IPS-15b (cell line): ENCODE results near the gene ZSCAN22.

ENCODE experiments used
- H3K27me3 ChIP-seq: one replicate; pipeline ENCODE4 v1.6.1; 2013; ENCODE audit warnings: low read length; ENCODE audit not compliant: control insufficient read depth, insufficient read depth
- H3K36me3 ChIP-seq: one replicate; pipeline ENCODE4 v1.6.1; 2013; ENCODE audit warnings: low read length; ENCODE audit not compliant: control insufficient read depth, insufficient read depth
- H3K4me1 ChIP-seq: one replicate; pipeline ENCODE4 v1.6.1; 2013; ENCODE audit warnings: mild to moderate bottlenecking, low read length; ENCODE audit not compliant: control insufficient read depth, insufficient read depth
- H3K4me3 ChIP-seq: one replicate; pipeline ENCODE4 v1.5.1; 2013; ENCODE audit warnings: low read depth, low read length
- H3K9ac ChIP-seq: one replicate; pipeline ENCODE4 v1.6.1; 2013; ENCODE audit warnings: low read depth, mild to moderate bottlenecking, low read length
- H3K9me3 ChIP-seq: one replicate; pipeline ENCODE4 v1.6.1; 2013; ENCODE audit warnings: mild to moderate bottlenecking, low read length; ENCODE audit not compliant: control insufficient read depth, insufficient read depth

ZSCAN22 gene

DNA sequence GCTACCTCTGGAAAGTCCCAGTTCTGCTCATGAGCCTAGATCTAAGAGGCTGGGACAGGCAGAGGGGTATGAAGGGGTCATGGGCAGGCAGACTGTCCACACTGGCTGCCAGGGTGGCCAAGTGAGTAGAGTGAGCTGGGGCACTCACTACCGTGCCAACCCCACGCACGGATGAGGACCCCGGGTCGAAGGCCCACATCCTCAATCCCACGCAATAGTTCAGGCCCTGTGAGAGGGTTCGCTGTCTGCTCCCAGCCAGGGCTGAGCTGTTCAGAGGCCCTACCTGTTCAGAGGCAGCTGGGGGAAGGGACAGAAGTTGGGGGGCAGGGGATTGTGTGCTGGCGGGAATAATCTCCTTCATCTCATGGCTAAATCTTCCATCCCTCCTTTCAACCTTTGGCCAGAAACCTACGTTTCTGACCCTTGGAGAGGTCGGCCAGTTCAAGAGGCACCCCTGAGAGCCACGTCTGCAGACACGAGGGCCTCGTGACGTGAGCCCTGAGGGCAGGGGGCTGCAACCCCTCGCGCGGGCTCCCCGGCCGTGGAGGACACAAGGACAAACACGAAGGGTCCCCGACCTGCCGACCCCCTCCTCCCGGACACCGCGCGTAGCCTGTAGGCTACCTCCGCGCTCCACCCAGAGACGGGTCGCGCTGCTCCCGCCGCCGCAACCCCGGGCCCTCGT is 59.2 kb downstream of the ZSCAN22 start:
- Histone ChIP-seq H3K27me3 (no peaks in the 10 kb centered on the region), H3K4me1 (peaks cover 5% of the 10 kb centered on the region), H3K9me3 (no peaks in the 10 kb centered on the region), H3K9ac (peak overlapping the region; percentile 92), H3K36me3 (peaks cover 25% of the 10 kb centered on the region), H3K4me3 (peak overlapping the region; percentile 98)

DNA sequence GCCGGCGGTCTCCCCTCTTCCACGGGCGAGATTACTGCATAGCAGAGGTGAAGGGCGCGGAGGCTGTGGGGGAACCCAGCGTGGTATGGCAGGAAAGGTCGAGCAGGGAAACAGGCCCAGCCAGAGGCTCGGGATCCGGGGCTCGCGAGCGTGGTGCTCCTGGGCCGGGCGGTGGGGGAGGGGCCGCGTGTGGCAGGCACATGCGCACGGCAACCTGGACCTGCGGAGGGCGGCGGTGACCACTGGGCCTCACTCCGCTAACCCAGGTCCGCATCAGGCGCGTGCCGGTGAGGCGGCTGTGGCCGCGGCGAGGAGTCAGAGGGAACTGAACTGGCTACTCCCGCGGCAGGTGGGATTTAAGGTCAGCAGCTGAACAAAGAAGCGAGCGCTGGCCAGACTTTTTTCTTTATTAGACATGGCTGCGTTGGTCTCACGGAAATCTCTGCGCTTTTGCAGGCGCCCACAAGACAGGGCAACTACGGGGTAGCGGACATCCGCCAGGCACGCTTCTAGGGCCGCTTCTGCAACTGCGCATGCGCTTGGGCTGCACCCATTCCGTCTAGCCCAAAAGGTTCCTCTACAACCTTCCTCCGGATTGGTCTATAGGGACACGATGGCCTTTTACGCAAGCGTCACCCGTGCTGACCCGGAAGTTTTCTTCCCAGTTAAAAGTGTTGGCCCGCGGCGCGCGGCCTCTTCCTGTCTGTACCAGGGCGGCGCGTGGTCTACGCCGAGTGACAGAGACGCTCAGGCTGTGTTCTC is 60.0 kb downstream of the ZSCAN22 start, which contains the start of gene RPS5:
Gene RPS5, plus strand, starts transcription at position 694 of the 762 bp plus-strand sequence. CDS start 869 bp downstream, outside the sequence.
- H3K36me3 ChIP-seq, result peaks cover 31% of the 10 kb centered on the region
- peak within 1 kb of the TSS; percentile 92 for H3K9ac ChIP-seq
- no peaks in the 10 kb centered on the region for H3K9me3 ChIP-seq
- H3K4me3 ChIP-seq, result peak within 1 kb of the TSS; percentile 98
- H3K27me3 ChIP-seq, result no peaks in the 10 kb centered on the region
- H3K4me1 ChIP-seq, result peaks cover 5% of the 10 kb centered on the region

DNA sequence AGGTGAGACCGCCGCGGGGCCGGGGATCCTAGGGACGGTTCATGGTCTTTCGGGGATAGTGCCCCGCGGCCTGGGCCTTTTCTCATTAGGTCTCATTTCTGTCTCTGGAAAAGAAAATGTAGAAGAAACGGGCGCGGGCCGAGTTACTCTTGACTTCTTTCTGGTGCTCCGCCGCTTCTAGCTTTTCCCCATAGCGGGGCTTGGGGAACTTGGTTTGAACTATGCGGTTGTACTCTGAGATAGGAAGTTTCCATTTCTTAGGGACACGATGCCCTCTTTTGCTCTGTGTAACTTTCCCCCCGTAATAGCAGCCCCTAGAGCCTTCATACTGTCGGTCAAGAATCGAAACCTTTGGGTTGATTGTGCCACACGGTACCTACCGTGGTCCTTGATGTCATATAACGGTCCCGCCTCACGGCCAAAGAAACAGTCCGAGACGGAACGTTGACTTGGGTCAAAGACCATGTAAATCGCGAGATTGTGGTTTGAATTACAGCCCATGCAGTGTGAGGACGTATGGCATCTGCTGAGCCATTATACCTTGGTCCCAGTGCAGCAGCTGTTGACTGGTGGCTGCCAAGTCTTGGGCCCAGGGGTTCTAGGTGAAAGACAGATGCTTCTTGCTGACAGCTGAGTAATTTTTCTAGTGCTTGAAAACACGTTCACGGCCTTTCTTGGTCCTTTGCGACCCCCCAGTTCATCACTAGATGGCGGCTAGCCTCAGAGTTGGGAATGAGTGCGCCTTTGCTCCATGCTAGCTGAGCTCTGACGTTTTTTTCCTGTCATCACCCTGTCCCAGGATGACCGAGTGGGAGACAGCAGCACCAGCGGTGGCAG is 60.8 kb downstream of the ZSCAN22 start:
- H3K4me1 ChIP-seq, result peaks cover 5% of the 10 kb centered on the region
- H3K9me3 ChIP-seq, result no peaks in the 10 kb centered on the region
- H3K9ac ChIP-seq, result peak overlapping the region; percentile 87
- H3K36me3 ChIP-seq, result peaks cover 37% of the 10 kb centered on the region
- H3K4me3 ChIP-seq, result peak overlapping the region; percentile 98
- no peaks in the 10 kb centered on the region for H3K27me3 ChIP-seq

DNA sequence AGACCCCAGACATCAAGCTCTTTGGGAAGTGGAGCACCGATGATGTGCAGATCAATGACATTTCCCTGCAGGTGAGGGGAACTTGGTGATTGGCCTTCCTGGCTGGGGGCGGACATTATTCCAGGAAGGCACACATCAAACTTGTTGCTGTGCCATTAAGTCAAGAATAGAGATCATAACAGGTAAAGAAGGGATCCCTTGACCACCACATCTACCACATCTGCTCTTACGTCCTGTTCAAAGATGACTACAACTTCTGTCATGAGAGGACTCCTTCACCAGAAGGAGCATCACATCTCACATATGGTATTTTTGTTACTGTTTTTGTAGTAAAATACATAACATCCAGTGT is 61.4 kb downstream of the ZSCAN22 start:
- H3K36me3 ChIP-seq, result peaks cover 42% of the 10 kb centered on the region
- H3K9ac ChIP-seq, result peak overlapping the region; percentile 62

More for the DNA sequence above, 61.4 kb downstream of the ZSCAN22 start:
- Histone ChIP-seq H3K4me1 (peaks cover 5% of the 10 kb centered on the region), H3K9me3 (no peaks in the 10 kb centered on the region), H3K4me3 (peak overlapping the region; percentile 98), H3K27me3 (no peaks in the 10 kb centered on the region)
